ENCODE data around the gene AFG1L.

DNA sequence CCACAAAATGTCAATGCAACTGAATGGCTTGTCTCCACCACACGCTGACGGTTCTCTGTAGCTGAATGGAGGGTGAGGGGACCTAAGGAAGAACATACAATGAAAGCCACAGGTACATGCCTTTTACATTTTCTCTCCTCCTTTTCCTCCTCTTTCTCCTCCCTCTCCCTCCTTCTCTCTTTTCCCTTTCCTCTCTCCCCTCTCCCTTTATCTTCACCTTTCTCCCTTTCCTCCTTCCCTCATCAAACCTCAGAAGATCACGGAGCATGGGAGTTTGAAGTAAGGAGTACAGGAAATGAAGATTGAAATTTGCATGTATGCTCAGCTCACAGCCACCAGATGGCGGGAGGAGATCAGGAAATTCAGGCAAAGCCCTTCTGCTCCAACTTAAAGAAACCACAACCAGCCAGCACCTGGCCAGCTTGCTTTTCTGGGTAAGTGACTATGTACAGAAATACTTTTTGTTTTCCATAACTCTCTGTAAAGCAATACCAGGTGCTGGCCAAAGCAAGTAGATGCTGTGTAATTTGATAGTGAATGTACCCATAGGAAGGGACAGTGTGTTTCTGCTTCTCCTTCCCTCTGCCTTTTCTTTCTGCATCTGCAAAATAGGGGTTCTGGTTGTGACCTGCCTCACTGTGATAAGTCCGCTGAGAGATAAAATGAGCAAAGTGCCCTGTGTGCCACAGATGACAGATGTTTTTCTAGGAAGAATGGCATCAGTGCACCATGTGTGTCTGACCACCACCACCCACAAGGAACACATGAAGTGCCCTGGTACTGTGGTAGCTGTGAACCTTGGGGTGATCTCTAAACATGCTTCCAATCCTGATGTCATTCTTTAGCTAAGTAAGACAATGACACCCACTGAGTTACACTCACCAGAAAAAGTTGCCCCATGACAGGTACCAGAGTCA is 247.2 kb downstream of the AFG1L start:
- no peak for TF ChIP-seq POLR2AphosphoS5 (IDR thresholded peaks at IDR 0.05; ENCODE audit: low read depth, low read length)
- TF ChIP-seq POLR2A (IDR thresholded peaks at IDR 0.05; ENCODE audit: low read depth, low read length) = no peak
